ENCODE data around the gene ERICH4.

DNA sequence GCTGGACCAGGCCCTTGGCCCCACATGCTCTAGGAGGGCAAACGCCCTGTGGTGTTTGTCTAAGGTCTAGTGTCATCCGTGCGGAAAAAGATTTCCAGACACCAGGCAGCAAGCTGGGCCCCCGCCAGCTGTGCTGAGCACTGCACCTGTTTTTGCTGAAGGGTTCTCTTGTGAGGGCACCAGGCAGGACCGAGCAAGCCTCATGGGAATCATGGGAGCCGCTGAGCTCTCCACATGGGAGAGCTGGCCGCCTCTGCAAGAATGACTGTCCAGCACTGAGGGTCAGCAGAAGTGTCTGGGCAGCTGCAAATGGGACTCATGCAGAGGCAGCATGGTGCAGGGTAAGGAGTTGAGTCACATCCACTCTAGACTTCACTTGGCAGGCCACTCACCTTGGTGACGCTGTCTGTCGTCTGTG, 27.8 kb upstream of the ERICH4 start:
- TF ChIP-seq, protein P1, sequence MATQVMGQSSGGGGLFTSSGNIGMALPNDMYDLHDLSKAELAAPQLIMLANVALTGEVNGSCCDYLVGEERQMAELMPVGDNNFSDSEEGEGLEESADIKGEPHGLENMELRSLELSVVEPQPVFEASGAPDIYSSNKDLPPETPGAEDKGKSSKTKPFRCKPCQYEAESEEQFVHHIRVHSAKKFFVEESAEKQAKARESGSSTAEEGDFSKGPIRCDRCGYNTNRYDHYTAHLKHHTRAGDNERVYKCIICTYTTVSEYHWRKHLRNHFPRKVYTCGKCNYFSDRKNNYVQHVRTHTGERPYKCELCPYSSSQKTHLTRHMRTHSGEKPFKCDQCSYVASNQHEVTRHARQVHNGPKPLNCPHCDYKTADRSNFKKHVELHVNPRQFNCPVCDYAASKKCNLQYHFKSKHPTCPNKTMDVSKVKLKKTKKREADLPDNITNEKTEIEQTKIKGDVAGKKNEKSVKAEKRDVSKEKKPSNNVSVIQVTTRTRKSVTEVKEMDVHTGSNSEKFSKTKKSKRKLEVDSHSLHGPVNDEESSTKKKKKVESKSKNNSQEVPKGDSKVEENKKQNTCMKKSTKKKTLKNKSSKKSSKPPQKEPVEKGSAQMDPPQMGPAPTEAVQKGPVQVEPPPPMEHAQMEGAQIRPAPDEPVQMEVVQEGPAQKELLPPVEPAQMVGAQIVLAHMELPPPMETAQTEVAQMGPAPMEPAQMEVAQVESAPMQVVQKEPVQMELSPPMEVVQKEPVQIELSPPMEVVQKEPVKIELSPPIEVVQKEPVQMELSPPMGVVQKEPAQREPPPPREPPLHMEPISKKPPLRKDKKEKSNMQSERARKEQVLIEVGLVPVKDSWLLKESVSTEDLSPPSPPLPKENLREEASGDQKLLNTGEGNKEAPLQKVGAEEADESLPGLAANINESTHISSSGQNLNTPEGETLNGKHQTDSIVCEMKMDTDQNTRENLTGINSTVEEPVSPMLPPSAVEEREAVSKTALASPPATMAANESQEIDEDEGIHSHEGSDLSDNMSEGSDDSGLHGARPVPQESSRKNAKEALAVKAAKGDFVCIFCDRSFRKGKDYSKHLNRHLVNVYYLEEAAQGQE (IDR thresholded peaks at IDR 0.05; ENCODE audit: low read depth, low read length): no peak
- TF ChIP-seq, protein P2, sequence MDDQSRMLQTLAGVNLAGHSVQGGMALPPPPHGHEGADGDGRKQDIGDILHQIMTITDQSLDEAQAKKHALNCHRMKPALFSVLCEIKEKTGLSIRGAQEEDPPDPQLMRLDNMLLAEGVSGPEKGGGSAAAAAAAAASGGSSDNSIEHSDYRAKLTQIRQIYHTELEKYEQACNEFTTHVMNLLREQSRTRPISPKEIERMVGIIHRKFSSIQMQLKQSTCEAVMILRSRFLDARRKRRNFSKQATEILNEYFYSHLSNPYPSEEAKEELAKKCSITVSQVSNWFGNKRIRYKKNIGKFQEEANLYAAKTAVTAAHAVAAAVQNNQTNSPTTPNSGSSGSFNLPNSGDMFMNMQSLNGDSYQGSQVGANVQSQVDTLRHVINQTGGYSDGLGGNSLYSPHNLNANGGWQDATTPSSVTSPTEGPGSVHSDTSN (IDR thresholded peaks at IDR 0.05): no peak
- no peak for TF ChIP-seq TEAD4 (IDR thresholded peaks at IDR 0.05; ENCODE audit: borderline replicate concordance, insufficient read depth)

Data from SK-N-SH (cell line).